HCT116 (cell line): ENCODE results near the gene AGPS. TPM values are rescaled to one million over a fixed set of nuclear protein-coding genes. Genes with fewer than 3 reads are reported as not detected.
"Not testable (repeated sequence)": the region's sequence is repeated elsewhere in the genome, so short reads cannot be mapped to it uniquely, and the experiment has no call there.

Source experiments
- ATAC-seq: fragments of 200-7000 bp; cut with Tn5 transposase; 2 replicates; pipeline ENCODE4 v1.9.1; 2020; ENCODE audit warnings: mild to moderate bottlenecking, moderate library complexity
- BruUV-seq: library from RNA; stranded (reverse); fragments of 400-500 nt; replicated peaks from 2 replicates; lab custom pipeline; 2021; lab: Mats Ljungman, UMichigan
- CTCF ChIA-PET: fragments of 300-600 bp; sonication (Branson Sonifier 250); formaldehyde crosslinking; loops from one replicate; lab custom pipeline; 2021; ENCODE audit warnings: antibody characterized with exemption; lab: Charles Lee
- POLR2A ChIA-PET: fragments of 300-600, 350-600 bp; sonication (Branson Sonifier 250); formaldehyde crosslinking; loops from one replicate; lab custom pipeline; 2021; ENCODE audit warnings: antibody characterized with exemption; lab: Charles Lee
- RAD21 ChIA-PET, 2 experiments: fragments of 300-600 bp; sonication (Branson Sonifier 250); formaldehyde crosslinking; loops; one replicate each; lab custom pipeline; 2023; ENCODE audit warnings: low total read pairs in 2 of 2; ENCODE audit not compliant: uncharacterized antibody in 2 of 2, unreplicated experiment in 2 of 2, low non-redundant PET in 1 of 2; lab: Charles Lee
- DNase-seq: peaks from one replicate; pipeline ENCODE4 v3.0.0-alpha.2; 2010; ENCODE audit warnings: low read depth, low spot score
- H2AFZ ChIP-seq: fragments of 200-600 bp; shearing (Covaris generic), sonication (generic); 2 replicates; pipeline ENCODE4 v1.6.1; 2017; ENCODE audit warnings: low read depth, mixed run types, mixed read lengths, antibody characterized with exemption, low read length; ENCODE audit not compliant: poor library complexity, severe bottlenecking
- H3K27ac ChIP-seq: 2 replicates; pipeline ENCODE4 v1.5.1; 2012; ENCODE audit warnings: low read depth, low read length
- H3K27me3 ChIP-seq: fragments of 200-600 bp; sonication (generic); 2 replicates; pipeline ENCODE4 v1.6.1; 2016; ENCODE audit warnings: mixed run types, low read length, mixed read lengths; ENCODE audit not compliant: insufficient read depth
- H3K36me3 ChIP-seq, 2 experiments: fragments of 200-500 bp in 1 of 2; fragments of 200-600 bp in 1 of 2; sonication (Bioruptor generic) in 1 of 2; sonication (generic) in 1 of 2; 2 replicates each; pipeline versions ENCODE4 v1.5.1 to v1.6.1; 2014 to 2016; ENCODE audit warnings: low read length in 2 of 2, inconsistent platforms in 1 of 2, mixed read lengths in 1 of 2, mixed run types in 1 of 2; ENCODE audit not compliant: insufficient read depth in 2 of 2, control insufficient read depth in 1 of 2
- H3K4me1 ChIP-seq, 2 experiments: fragments of 200-600 bp in 1 of 2; sonication (generic) in 1 of 2; 2 replicates each; pipeline versions ENCODE4 v1.5.1 to v1.6.1; 2012 to 2017; ENCODE audit warnings: low read length in 2 of 2, inconsistent platforms in 1 of 2, mild to moderate bottlenecking in 1 of 2, mixed read lengths in 1 of 2, mixed run types in 1 of 2, moderate library complexity in 1 of 2; ENCODE audit not compliant: insufficient read depth in 2 of 2, control insufficient read depth in 1 of 2
- H3K4me2 ChIP-seq: fragments of 200-600 bp; sonication (generic); 2 replicates; pipeline ENCODE4 v1.6.1; 2017; ENCODE audit warnings: mixed run types, low read length, mixed read lengths
- H3K4me3 ChIP-seq, 2 experiments: fragments of 200-600 bp in 1 of 2; sonication (generic) in 1 of 2; replicated peaks in 1 of 2; 2 replicates each; pipeline ENCODE4 v1.5.1; 2011 to 2016; ENCODE audit warnings: low read length in 2 of 2, control low read depth in 1 of 2, low read depth in 1 of 2, mild to moderate bottlenecking in 1 of 2, mixed read lengths in 1 of 2, mixed run types in 1 of 2
- H3K79me2 ChIP-seq: fragments of 200-600 bp; sonication (generic); 2 replicates; pipeline ENCODE4 v1.6.1; 2017; ENCODE audit warnings: mild to moderate bottlenecking, mixed run types, low read length, moderate library complexity, mixed read lengths; ENCODE audit not compliant: insufficient read depth
- H3K9ac ChIP-seq: fragments of 200-600 bp; sonication (generic); 2 replicates; pipeline ENCODE4 v1.6.1; 2016; ENCODE audit warnings: low read length, mixed read lengths
- H3K9me2 ChIP-seq: fragments of 200-600 bp; sonication (generic), shearing (Covaris generic); 2 replicates; pipeline ENCODE4 v1.6.1; 2017; ENCODE audit warnings: mixed run types, mild to moderate bottlenecking, moderate library complexity; ENCODE audit not compliant: insufficient read depth
- H3K9me3 ChIP-seq, 2 experiments: fragments of 200-500 bp in 1 of 2; fragments of 200-600 bp in 1 of 2; sonication (Bioruptor generic) in 1 of 2; sonication (generic) in 1 of 2; 2 replicates each; pipeline ENCODE4 v1.6.1; 2014 to 2017; ENCODE audit warnings: low read length in 2 of 2, mixed read lengths in 2 of 2, inconsistent platforms in 1 of 2, low read depth in 1 of 2, mild to moderate bottlenecking in 1 of 2, mixed run types in 1 of 2, moderate library complexity in 1 of 2; ENCODE audit not compliant: control insufficient read depth in 1 of 2, insufficient read depth in 1 of 2
- H4K20me1 ChIP-seq: fragments of 200-600 bp; sonication (generic), shearing (Covaris generic); 2 replicates; pipeline ENCODE4 v1.6.1; 2017; ENCODE audit warnings: mixed run types, mild to moderate bottlenecking, moderate library complexity; ENCODE audit not compliant: insufficient read depth
- CBX3 ChIP-seq: IDR thresholded peaks from 2 replicates; pipeline ENCODE4 v1.6.1; 2012; ENCODE audit warnings: low read depth
- CEBPB ChIP-seq: IDR thresholded peaks from 2 replicates; pipeline ENCODE4 v1.6.1; 2012; ENCODE audit warnings: low read depth
- EGR1 ChIP-seq: IDR thresholded peaks from 2 replicates; pipeline ENCODE4 v1.6.1; 2012; ENCODE audit warnings: low read depth
- FOSL1 ChIP-seq: IDR thresholded peaks from 2 replicates; pipeline ENCODE4 v1.6.1; 2012; ENCODE audit warnings: low read depth
- JUND ChIP-seq: IDR thresholded peaks from 2 replicates; pipeline ENCODE4 v1.6.1; 2012
- SP1 ChIP-seq: IDR thresholded peaks from 2 replicates; pipeline ENCODE4 v1.6.1; 2012; ENCODE audit warnings: low read depth
- TCF7L2 ChIP-seq: IDR thresholded peaks from 2 replicates; pipeline ENCODE4 v1.7.0; 2011; ENCODE audit warnings: borderline replicate concordance, inconsistent platforms; ENCODE audit not compliant: insufficient read depth, insufficient read length; ENCODE audit errors: extremely low read depth
- YY1 ChIP-seq: IDR thresholded peaks from 2 replicates; pipeline ENCODE4 v1.6.1; 2011; ENCODE audit warnings: low read length, low read depth, moderate library complexity, mild to moderate bottlenecking; ENCODE audit not compliant: insufficient replicate concordance; ENCODE audit errors: extremely low read depth
- ZFX ChIP-seq: fragments of 450-650 bp; IDR thresholded peaks from 2 replicates; pipeline ENCODE4 v1.6.1; 2017
- intact Hi-C: fragments of 100-400 bp; cut with micrococcal nuclease; formaldehyde crosslinking; loops from 2 replicates; pipeline ENCODE4 v1.10.0; 2022
- total RNA-seq: library from RNA; stranded (reverse); gene quantifications from one replicate; pipeline ENCODE4 v1.2.1, GENCODE V29; 2021; ENCODE audit not compliant: unreplicated experiment
- TF ChIP-seq, protein P1 (sequence below): IDR thresholded peaks from 2 replicates; pipeline ENCODE4 v1.6.1; 2012; ENCODE audit warnings: low read depth

AGPS gene
- total RNA-seq, 1 experiment from 2014 or later = 66.6 TPM

DNA sequence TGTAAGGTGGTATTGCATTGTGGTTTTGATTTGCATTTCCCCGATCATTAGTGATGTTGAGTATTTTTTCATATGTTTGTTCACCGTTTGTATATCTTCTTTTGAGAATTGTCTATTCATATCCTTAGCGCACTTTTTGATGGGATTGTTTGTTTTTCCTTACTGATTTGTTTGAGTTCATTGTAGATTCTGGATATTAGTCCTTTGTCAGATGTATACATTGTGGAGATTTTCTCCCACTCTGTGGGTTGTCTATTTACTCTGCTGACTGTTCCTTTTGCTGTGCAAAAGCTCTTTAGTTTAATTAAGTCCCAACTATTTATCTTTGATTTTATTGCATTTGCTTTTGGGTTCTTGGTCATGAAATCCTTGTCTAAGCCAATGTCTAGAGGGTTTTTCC lies 38.0 kb upstream of the AGPS start:
- H3K9me3 ChIP-seq, H3K9ac ChIP-seq, H3K27ac ChIP-seq, CTCF ChIA-PET, H3K4me1 ChIP-seq, H3K4me3 ChIP-seq, POLR2A ChIA-PET, H3K27me3 ChIP-seq, H4K20me1 ChIP-seq, RAD21 ChIA-PET, H3K36me3 ChIP-seq, DNase-seq, H3K79me2 ChIP-seq, ATAC-seq, H2AFZ ChIP-seq, intact Hi-C loops, BruUV-seq, H3K9me2 ChIP-seq, H3K4me2 ChIP-seq: not testable (repeated sequence)

DNA sequence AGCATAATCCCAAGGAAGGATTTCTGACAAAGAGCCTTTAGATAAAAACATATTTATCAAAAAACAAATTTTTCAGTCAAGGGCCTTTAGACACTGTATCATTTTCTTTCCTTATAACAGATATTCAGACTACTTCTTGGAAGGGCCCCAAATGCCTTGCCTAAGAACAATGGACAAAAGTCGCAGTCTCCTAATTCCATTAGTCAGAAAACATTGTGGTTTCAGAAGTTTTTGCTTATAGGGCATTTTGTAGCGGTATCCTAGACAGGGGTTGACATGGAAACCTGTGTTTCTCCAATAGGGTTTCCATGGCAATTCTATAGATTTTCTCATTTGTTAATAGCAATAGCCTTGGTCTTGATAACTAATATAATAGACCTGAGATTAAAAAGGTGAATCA lies 36.7 kb upstream of the AGPS start:
- POLR2A ChIA-PET = interaction anchor here (0.7 to 1.2 kb wide), 2 partner anchors 10 to 195 kb away, joined by 3 read pairs; no protein-coding TSS in a partner anchor
- no peak for TF ChIP-seq YY1
- TF ChIP-seq JUND = no peak
- no peak for TF ChIP-seq SP1
- TF ChIP-seq, protein P1, sequence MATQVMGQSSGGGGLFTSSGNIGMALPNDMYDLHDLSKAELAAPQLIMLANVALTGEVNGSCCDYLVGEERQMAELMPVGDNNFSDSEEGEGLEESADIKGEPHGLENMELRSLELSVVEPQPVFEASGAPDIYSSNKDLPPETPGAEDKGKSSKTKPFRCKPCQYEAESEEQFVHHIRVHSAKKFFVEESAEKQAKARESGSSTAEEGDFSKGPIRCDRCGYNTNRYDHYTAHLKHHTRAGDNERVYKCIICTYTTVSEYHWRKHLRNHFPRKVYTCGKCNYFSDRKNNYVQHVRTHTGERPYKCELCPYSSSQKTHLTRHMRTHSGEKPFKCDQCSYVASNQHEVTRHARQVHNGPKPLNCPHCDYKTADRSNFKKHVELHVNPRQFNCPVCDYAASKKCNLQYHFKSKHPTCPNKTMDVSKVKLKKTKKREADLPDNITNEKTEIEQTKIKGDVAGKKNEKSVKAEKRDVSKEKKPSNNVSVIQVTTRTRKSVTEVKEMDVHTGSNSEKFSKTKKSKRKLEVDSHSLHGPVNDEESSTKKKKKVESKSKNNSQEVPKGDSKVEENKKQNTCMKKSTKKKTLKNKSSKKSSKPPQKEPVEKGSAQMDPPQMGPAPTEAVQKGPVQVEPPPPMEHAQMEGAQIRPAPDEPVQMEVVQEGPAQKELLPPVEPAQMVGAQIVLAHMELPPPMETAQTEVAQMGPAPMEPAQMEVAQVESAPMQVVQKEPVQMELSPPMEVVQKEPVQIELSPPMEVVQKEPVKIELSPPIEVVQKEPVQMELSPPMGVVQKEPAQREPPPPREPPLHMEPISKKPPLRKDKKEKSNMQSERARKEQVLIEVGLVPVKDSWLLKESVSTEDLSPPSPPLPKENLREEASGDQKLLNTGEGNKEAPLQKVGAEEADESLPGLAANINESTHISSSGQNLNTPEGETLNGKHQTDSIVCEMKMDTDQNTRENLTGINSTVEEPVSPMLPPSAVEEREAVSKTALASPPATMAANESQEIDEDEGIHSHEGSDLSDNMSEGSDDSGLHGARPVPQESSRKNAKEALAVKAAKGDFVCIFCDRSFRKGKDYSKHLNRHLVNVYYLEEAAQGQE = no peak
- no peak for TF ChIP-seq FOSL1
- no peak for TF ChIP-seq EGR1
- TF ChIP-seq TCF7L2 = no peak
- no peak for TF ChIP-seq ZFX
- no peak for TF ChIP-seq CEBPB
- TF ChIP-seq CBX3 = no peak
- TF ChIP-seq, all 23 proteins: peak for 0
- H3K27ac ChIP-seq = no peak overlapping the region

More for the DNA sequence above, 36.7 kb upstream of the AGPS start:
- no peaks in the 10 kb centered on the region for H3K9me2 ChIP-seq
- H3K36me3 ChIP-seq = no peaks in the 10 kb centered on the region
- no peak overlapping the region for H3K4me3 ChIP-seq
- BruUV-seq = no TSS peak
- H3K79me2 ChIP-seq = no peaks in the 10 kb centered on the region
- H3K9me3 ChIP-seq = no peaks in the 10 kb centered on the region
- no peak overlapping the region for H3K9ac ChIP-seq
- H3K4me2 ChIP-seq = no peak overlapping the region
- no peak overlapping the region for H2AFZ ChIP-seq
- CTCF ChIA-PET = no interaction called here
- DNase-seq (no peak), ATAC-seq (no peak)
- intact Hi-C loops = no loop called here
- RAD21 ChIA-PET = no interaction called here
- no peaks in the 10 kb centered on the region for H3K27me3 ChIP-seq
- H3K4me1 ChIP-seq = no peaks in the 10 kb centered on the region
- H4K20me1 ChIP-seq = no peaks in the 10 kb centered on the region
